HG03439 (cell line): ENCODE data around the gene GAS7.

ENCODE experiments used
- ATAC-seq: cut with Tn5 transposase; IDR thresholded peaks from one replicate; pipeline ENCODE4 v1.9.1; 2021; ENCODE audit warnings: mild to moderate bottlenecking, moderate library complexity; ENCODE audit not compliant: unreplicated experiment

GAS7 gene

GRCh38 chr17:10198509-10199249 lies at the start of gene GAS7:
TSS of gene GAS7 (minus strand) at chr17:10198606.
- peak; percentile 65 for ATAC-seq

- no peak for ATAC-seq
Measured at GRCh38 chr17:10247810-10248209, 49.4 kb upstream of the GAS7 start.

GRCh38 chr17:10243883-10244844 lies 45.8 kb upstream of the GAS7 start:
- ATAC-seq: no peak

- no peak for ATAC-seq
Measured at GRCh38 chr17:10241781-10242180, 43.4 kb upstream of the GAS7 start.

- ATAC-seq: no peak
Measured at GRCh38 chr17:10238661-10239060, 40.3 kb upstream of the GAS7 start.

- no peak for ATAC-seq
Measured at GRCh38 chr17:10234033-10234432, 35.6 kb upstream of the GAS7 start.

GRCh38 chr17:10233161-10233560 lies 34.8 kb upstream of the GAS7 start:
- no peak for ATAC-seq

- ATAC-seq: no peak
Measured at GRCh38 chr17:10229181-10229580, 30.8 kb upstream of the GAS7 start.

- ATAC-seq: no peak
Measured at GRCh38 chr17:10226930-10227695, 28.7 kb upstream of the GAS7 start.

GRCh38 chr17:10224582-10225195 lies 26.3 kb upstream of the GAS7 start:
- ATAC-seq: no peak

GRCh38 chr17:10219193-10219592 lies 20.8 kb upstream of the GAS7 start:
- ATAC-seq: no peak

GRCh38 chr17:10217916-10218315 lies 19.5 kb upstream of the GAS7 start:
- no peak for ATAC-seq

- no peak for ATAC-seq
Measured at GRCh38 chr17:10216213-10216938, 18.0 kb upstream of the GAS7 start.

GRCh38 chr17:10215286-10215685 lies 16.9 kb upstream of the GAS7 start:
- no peak for ATAC-seq

- no peak for ATAC-seq
Measured at GRCh38 chr17:10211666-10212065, 13.3 kb upstream of the GAS7 start.

- no peak for ATAC-seq
Measured at GRCh38 chr17:10210151-10210574, 11.8 kb upstream of the GAS7 start.

- ATAC-seq: no peak
Measured at GRCh38 chr17:10208604-10209193, 10.3 kb upstream of the GAS7 start.

GRCh38 chr17:10207153-10207552 lies 8.7 kb upstream of the GAS7 start:
- no peak for ATAC-seq

GRCh38 chr17:10205549-10206185 lies 7.3 kb upstream of the GAS7 start:
- no peak for ATAC-seq
